NCI-H524 (cell line): ENCODE measurements around the gene SLC26A5.
A peak's percentile ranks its signal among the peaks of the same experiment; 100 is the strongest.

Source experiments
- DNase-seq, 2 experiments: peaks; one replicate each; lab custom pipeline; 2025; lab: John Stamatoyannopoulos, UW

SLC26A5 gene

DNA sequence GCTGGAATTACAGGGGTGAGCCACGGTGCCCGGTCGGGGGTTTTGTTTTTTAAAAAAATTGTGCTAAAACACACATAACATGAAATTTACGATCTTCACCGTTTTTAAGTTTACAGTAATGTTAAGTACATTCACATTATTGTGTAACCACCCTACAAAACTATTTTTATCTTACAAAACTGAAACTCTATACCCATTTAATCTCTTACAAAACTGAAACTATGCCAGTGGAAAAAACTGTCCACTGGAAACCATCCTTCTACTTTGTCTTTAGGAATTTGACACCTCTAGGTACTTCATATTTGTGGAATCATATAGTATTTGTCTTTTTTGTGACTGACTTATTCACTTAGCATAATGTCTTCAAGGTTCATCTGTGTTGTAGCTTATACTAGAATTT, 99.6 kb downstream of the SLC26A5 start:
- no peak for DNase-seq

DNA sequence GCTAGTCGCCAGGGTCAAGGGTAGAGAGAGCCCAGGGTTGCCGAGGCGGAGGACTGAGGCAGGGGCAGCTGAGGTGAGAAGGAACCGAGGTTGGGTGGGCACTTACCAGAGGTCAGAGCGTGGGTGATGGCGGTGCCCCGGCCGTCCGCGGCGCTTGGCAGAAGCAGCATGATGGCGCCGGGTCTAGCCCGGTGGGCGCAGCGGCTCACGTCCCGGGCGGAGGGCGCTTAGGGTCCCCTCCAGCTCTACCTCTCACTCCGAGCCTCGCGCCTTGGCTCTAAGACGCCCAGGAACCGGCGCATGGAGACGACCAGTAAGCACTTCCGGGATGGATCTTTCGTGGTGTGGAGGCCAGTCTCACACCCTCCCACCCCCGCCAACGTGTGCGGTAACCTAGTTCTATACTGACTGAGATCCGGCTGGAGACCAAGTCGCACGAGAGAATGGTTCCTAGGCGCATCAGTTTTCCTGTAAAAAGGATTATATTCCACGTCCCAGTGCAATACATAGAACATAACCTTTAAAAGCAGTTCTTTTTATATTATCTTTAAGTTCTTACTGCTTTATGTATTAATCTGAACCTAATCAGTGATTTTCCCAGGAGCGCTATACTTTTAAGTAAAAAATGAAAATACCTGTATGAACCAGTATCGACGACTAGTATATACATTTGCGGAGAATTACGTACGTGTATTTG, 101.4 kb downstream of the SLC26A5 start, which contains the start of gene DNAJC2:
Gene DNAJC2, minus strand, starts transcription at position 315 of the 697 bp plus-strand sequence. Its CDS starts 145 bp downstream, at position 170.
- DNase-seq = peak; percentile 82 to 90

DNA sequence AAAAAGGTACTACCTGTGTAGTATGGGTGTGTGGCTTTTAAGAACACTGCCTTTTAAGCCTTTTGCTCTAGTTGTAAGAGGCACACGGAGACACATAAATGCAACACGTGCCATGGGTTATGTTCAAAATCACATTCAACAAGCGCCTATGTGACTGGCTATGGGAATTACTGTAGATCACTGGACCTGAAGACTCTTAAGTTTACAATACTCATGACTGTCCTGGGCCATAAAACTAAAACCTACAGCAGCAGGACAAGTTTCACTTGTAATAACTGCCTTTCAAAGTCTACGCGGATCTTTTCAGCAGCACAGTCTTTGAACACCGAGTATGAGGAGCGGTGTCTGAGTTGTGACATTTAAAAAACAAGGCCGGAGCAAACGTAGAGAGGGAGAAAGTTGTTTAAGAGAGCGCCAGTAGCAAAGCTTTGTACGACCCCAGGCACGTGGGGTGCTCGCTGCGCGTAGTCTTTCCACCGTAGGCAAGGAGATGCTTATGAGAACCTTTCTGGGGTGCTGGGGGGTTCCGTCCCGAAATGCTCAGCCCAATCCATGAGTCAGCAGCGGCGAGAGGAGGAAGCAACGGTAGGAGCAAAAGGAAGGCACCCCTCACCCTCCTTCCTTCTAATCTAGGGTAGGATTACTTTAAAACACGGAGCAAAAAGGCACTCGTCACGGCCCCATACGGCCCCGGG, 102.1 kb downstream of the SLC26A5 start:
- DNase-seq = no peak

DNA sequence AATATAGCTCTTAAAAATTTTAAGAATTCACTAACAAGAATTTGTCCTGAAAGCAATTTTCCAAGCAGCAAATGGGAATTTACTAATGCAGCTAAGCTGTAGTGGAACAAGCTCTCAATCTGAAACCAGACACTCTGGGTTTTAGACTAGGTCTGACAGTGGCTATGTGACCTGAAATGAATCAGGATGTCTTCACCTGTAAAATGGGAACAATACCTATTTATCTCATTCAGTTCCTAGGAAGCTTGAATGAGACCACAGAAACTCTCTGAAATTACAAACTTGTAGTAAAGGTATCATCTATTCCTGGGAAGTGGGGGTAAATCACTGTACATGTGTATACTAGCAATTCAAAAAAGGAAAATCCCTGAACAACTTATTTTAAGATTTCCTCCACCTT, 102.7 kb downstream of the SLC26A5 start:
- no peak for DNase-seq

DNA sequence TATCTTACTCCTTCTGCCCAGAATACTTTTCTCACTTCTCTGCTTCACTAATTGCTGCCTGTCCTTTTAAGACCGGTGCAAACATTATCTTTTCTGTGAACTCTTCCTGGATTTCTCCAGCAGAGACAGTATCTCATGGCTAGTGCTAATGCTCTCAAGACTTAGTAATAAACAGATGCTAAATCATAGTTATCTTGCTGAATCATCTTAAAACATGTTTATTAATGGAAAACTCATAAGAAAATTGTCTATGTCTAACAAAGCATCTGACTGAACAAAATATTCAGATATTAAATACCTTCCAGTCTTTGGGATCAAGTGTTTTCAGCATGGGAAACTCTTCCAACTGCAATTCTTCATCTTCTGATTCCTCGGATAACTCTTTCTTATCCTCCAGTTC, 104.5 kb downstream of the SLC26A5 start:
- DNase-seq = no peak

DNA sequence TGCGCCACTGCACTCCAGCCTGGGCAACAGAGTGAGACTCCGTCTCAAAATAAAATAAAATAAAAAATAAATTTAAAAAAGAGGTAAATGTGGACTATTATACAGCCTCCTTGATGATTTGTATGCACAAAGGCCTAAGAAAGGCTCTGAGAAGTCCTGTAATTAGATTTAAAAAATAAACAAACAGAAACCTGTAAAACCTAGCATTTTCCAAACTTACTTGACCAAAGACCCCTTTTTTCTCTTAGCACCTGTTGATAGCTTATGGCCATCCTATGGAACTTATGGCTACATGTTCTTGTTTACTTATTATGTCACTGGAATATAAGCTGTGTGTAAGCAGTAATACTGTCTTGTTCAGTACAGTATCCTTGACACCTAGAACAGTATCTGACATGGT, 107.1 kb downstream of the SLC26A5 start:
- DNase-seq = no peak

DNA sequence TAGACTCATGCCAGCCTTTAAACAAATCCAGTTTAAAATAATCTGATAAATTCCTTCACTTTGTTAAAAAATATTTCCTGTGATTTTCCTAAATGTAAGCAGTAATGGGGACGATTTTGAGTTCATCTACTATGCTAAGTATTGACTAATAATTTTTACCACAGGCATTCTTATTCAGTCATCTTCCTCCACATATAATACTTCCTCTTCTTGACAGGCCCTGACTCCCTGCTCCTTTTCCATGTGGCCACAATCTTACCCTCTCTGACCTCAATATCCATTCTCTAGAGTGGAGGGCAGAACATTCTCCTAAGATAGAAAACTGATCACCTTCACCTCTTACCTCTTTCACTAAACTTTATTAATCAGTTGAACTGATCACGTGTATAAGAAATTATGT, 109.2 kb downstream of the SLC26A5 start:
- DNase-seq = no peak

DNA sequence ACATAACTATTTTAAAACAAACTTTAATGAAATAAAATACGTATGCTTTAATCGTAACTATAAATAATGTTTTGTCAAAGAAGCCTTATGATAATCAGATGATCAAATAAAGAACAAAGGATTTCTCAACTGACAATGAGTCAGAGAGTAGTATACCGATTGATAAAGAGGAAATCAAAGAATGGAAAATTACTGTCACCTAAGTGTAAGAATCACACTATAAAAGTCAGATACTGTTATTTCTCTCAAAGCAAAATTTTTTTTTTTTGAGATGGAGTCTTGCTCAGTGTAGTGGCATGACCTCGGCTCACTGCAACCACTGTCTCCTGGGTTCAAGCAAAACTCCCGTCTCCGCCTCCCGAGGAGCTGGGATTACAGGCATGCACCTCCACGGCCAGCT, 120.3 kb downstream of the SLC26A5 start:
- DNase-seq = no peak
